PC-3 (cell line): ENCODE measurements around the gene PRPF38B. TPM values are rescaled to one million over a fixed set of nuclear protein-coding genes. Genes with fewer than 3 reads are reported as not detected.

ENCODE experiments used
- ATAC-seq: fragments of 200-7000 bp; cut with Tn5 transposase; 2 replicates; pipeline ENCODE4 v1.9.1; 2020; ENCODE audit warnings: mild to moderate bottlenecking, moderate library complexity
- BruUV-seq: library from RNA; stranded (reverse); fragments of 400-500 nt; replicated peaks from 2 replicates; lab custom pipeline; 2021; lab: Mats Ljungman, UMichigan
- CTCF ChIA-PET: fragments of 300-600 bp; sonication (Branson Sonifier 250); formaldehyde crosslinking; loops from one replicate; lab custom pipeline; 2022; ENCODE audit warnings: antibody characterized with exemption; lab: Charles Lee
- POLR2A ChIA-PET: fragments of 300-600 bp; sonication (Branson Sonifier 250); formaldehyde crosslinking; loops from one replicate; lab custom pipeline; 2022; ENCODE audit warnings: antibody characterized with exemption; ENCODE audit not compliant: unreplicated experiment; lab: Charles Lee
- DNase-seq: peaks from one replicate; pipeline ENCODE4 v3.0.0-alpha.2; 2015
- H2AFZ ChIP-seq: fragments of 300-600 bp; sonication (generic); 2 replicates; pipeline ENCODE4 v1.6.0; 2016; ENCODE audit warnings: antibody characterized with exemption, low read length
- H3F3A ChIP-seq: fragments of 300-600 bp; sonication (generic); one replicate; pipeline ENCODE4 v1.6.0; 2017; ENCODE audit warnings: antibody characterized with exemption, low read length, control low read depth, mild to moderate bottlenecking; ENCODE audit not compliant: unreplicated experiment
- H3K27ac ChIP-seq: fragments of 300-600 bp; sonication (generic); 2 replicates; pipeline ENCODE4 v1.5.1; 2016; ENCODE audit warnings: mild to moderate bottlenecking, low read length
- H3K27me3 ChIP-seq: fragments of 300-600 bp; sonication (generic); 2 replicates; pipeline ENCODE4 v1.6.1; 2016; ENCODE audit warnings: low read length, mixed read lengths
- H3K36me3 ChIP-seq: fragments of 300-600 bp; sonication (generic); 2 replicates; pipeline ENCODE4 v1.6.1; 2016; ENCODE audit warnings: low read depth, mixed run types, low read length, mixed read lengths
- H3K4me1 ChIP-seq: fragments of 300-600 bp; sonication (generic); 2 replicates; pipeline ENCODE4 v1.5.1; 2016; ENCODE audit warnings: low read length; ENCODE audit not compliant: insufficient read depth
- H3K4me2 ChIP-seq: fragments of 300-600 bp; sonication (generic); 2 replicates; pipeline ENCODE4 v1.6.0; 2016; ENCODE audit warnings: low read length
- H3K4me3 ChIP-seq: fragments of 300-600 bp; sonication (generic); 2 replicates; pipeline ENCODE4 v1.5.1; 2016; ENCODE audit warnings: mild to moderate bottlenecking, low read length, mixed read lengths
- H3K79me2 ChIP-seq: fragments of 300-600 bp; sonication (generic); 2 replicates; pipeline ENCODE4 v1.6.1; 2017; ENCODE audit warnings: low read length, mixed read lengths
- H3K9ac ChIP-seq: fragments of 300-600 bp; sonication (generic); 2 replicates; pipeline ENCODE4 v1.6.0; 2016; ENCODE audit warnings: mild to moderate bottlenecking, low read length
- H3K9me2 ChIP-seq: fragments of 300-600 bp; sonication (generic); replicated peaks from 2 replicates; pipeline ENCODE4 v1.6.1; 2016; ENCODE audit warnings: mixed run types, low read length, mixed read lengths
- H3K9me3 ChIP-seq: fragments of 300-600 bp; sonication (generic); 2 replicates; pipeline ENCODE4 v1.6.1; 2016; ENCODE audit warnings: low read length, mixed read lengths
- H4K20me1 ChIP-seq: fragments of 300-600 bp; sonication (generic); 2 replicates; pipeline ENCODE4 v1.6.1; 2016; ENCODE audit warnings: low read length, mixed read lengths
- CTCF ChIP-seq: fragments of 300-600 bp; sonication (generic); conservative IDR thresholded peaks from 2 replicates; pipeline ENCODE4 v1.5.1; 2017; ENCODE audit warnings: antibody characterized with exemption, low read depth, mild to moderate bottlenecking, low read length
- EZH2 ChIP-seq: fragments of 300-600 bp; sonication (generic); IDR thresholded peaks from one replicate; pipeline ENCODE4 v1.6.1; 2017; ENCODE audit warnings: antibody characterized with exemption, mild to moderate bottlenecking, low read length; ENCODE audit not compliant: unreplicated experiment
- EZH2phosphoT487 ChIP-seq: fragments of 300-600 bp; sonication (generic); IDR thresholded peaks from 2 replicates; pipeline ENCODE4 v1.6.1; 2018; ENCODE audit warnings: mild to moderate bottlenecking, antibody characterized with exemption, low read length, borderline replicate concordance
- intact Hi-C: fragments of 100-400 bp; cut with micrococcal nuclease; formaldehyde crosslinking; loops from 2 replicates; pipeline ENCODE4 v1.9.0; 2023
- total RNA-seq: library from RNA; depleted of rRNA; stranded (reverse); fragments of >200 nt; gene quantifications from 2 replicates; pipeline ENCODE4 v1.2.3, GENCODE V29; 2014

PRPF38B gene
- total RNA-seq, 1 experiment from 2014 or later, result 21.9 TPM

GRCh38 chr1:108725906-108726305 is 33.8 kb downstream of the PRPF38B start:
- H3K4me2 ChIP-seq, result no peak overlapping the region
- ChIA-PET CTCF (no interaction called here), POLR2A (no interaction called here)
- no peak overlapping the region for H3K27ac ChIP-seq
- no peaks in the 10 kb centered on the region for H3K27me3 ChIP-seq
- H3F3A ChIP-seq, result no peaks in the 10 kb centered on the region
- peaks cover under 1% of the 10 kb centered on the region for H3K4me1 ChIP-seq
- no peaks in the 10 kb centered on the region for H4K20me1 ChIP-seq
- intact Hi-C loops, result no loop called here
- no peak overlapping the region for H3K9ac ChIP-seq
- no peak overlapping the region for H3K4me3 ChIP-seq
- no peak for ATAC-seq
- H3K9me2 ChIP-seq, result no peaks in the 10 kb centered on the region
- no peaks in the 10 kb centered on the region for H3K36me3 ChIP-seq
- TF ChIP-seq EZH2 (no peak), EZH2phosphoT487 (no peak), CTCF (no peak)
- no TSS peak for BruUV-seq
- no peaks in the 10 kb centered on the region for H3K79me2 ChIP-seq
- no peak overlapping the region for H2AFZ ChIP-seq
- H3K9me3 ChIP-seq, result no peaks in the 10 kb centered on the region
- no peak for DNase-seq

- no TSS peak for BruUV-seq
- Histone ChIP-seq H3K36me3 (no peaks in the 10 kb centered on the region), H3K27ac (no peak overlapping the region), H3K9me3 (no peaks in the 10 kb centered on the region), H2AFZ (no peak overlapping the region), H3K79me2 (no peaks in the 10 kb centered on the region), H3K4me1 (no peaks in the 10 kb centered on the region), H3K9ac (no peak overlapping the region), H3K27me3 (no peaks in the 10 kb centered on the region), H3K4me2 (no peak overlapping the region), H3K4me3 (no peak overlapping the region), H3F3A (no peaks in the 10 kb centered on the region), H3K9me2 (no peaks in the 10 kb centered on the region), H4K20me1 (no peaks in the 10 kb centered on the region)
- no peak for DNase-seq
- TF ChIP-seq EZH2 (no peak), CTCF (no peak), EZH2phosphoT487 (no peak)
- ATAC-seq, result no peak
- ChIA-PET CTCF (no interaction called here), POLR2A (no interaction called here)
- intact Hi-C loops, result no loop called here
Measured at GRCh38 chr1:108728327-108728923, 36.3 kb downstream of the PRPF38B start.

- intact Hi-C loops, result no loop called here
- no peaks in the 10 kb centered on the region for H3K27me3 ChIP-seq
- no peak overlapping the region for H3K9ac ChIP-seq
- H3K9me3 ChIP-seq, result no peaks in the 10 kb centered on the region
- no TSS peak for BruUV-seq
- no peak overlapping the region for H3K4me3 ChIP-seq
- no peaks in the 10 kb centered on the region for H3F3A ChIP-seq
- no peaks in the 10 kb centered on the region for H4K20me1 ChIP-seq
- TF ChIP-seq CTCF (no peak), EZH2 (no peak), EZH2phosphoT487 (no peak)
- H3K4me1 ChIP-seq, result no peaks in the 10 kb centered on the region
- no peak for DNase-seq
- H3K27ac ChIP-seq, result no peak overlapping the region
- ChIA-PET CTCF (no interaction called here), POLR2A (no interaction called here)
- no peak for ATAC-seq
- H2AFZ ChIP-seq, result no peak overlapping the region
- H3K9me2 ChIP-seq, result no peaks in the 10 kb centered on the region
- H3K36me3 ChIP-seq, result no peaks in the 10 kb centered on the region
- no peak overlapping the region for H3K4me2 ChIP-seq
- H3K79me2 ChIP-seq, result no peaks in the 10 kb centered on the region
Measured at GRCh38 chr1:108729481-108729880, 37.4 kb downstream of the PRPF38B start.
